Mucosa of descending colon (tissue), 3 donors: ENCODE measurements around the gene UBE2F. TPM values are rescaled to one million over a fixed set of nuclear protein-coding genes. Genes with fewer than 3 reads are reported as not detected.
A peak's percentile ranks its signal among the peaks of the same experiment; 100 is the strongest.

Experiments used
- ATAC-seq: fragments of 200-7000 bp; cut with Tn5 transposase; one replicate; pipeline ENCODE4 v1.9.1; 2020; ENCODE audit warnings: mild to moderate bottlenecking, moderate library complexity
- DNase-seq, 3 donors: peaks; one replicate each; pipeline ENCODE4 v3.0.0-alpha.2; 2020
- H3K36me3 ChIP-seq: fragments of 200-600 bp; one replicate; pipeline ENCODE4 v1.8.0; 2021; ENCODE audit warnings: low read depth, mild to moderate bottlenecking
- H3K4me1 ChIP-seq: fragments of 200-600 bp; one replicate; pipeline ENCODE4 v1.8.0; 2021; ENCODE audit warnings: low read depth, mild to moderate bottlenecking
- H3K4me3 ChIP-seq: fragments of 200-600 bp; one replicate; pipeline ENCODE4 v1.8.0; 2021; ENCODE audit warnings: mild to moderate bottlenecking
- H3K9me3 ChIP-seq: fragments of 200-600 bp; one replicate; pipeline ENCODE4 v1.8.0; 2021; ENCODE audit warnings: mild to moderate bottlenecking
- CTCF ChIP-seq: fragments of 200-600 bp; IDR thresholded peaks from one replicate; pipeline ENCODE4 v1.8.0; 2022; ENCODE audit warnings: antibody characterized with exemption, mild to moderate bottlenecking
- intact Hi-C, 2 donors: fragments of 100-400 bp; cut with DNase I in 1 of 2; cut with micrococcal nuclease in 1 of 2; formaldehyde crosslinking; loops; one replicate each; pipeline versions ENCODE4 v1.11.0 to v1.11.1; 2022; cut with DNase I, micrococcal nuclease
- total RNA-seq, 3 donors: library from RNA; stranded (reverse); fragmentation: NEBNext Ultra II Directional in 2 of 3; extraction: Animal tissue kit (Norgen Biotek cat#: 25700) in 2 of 3; gene quantifications; one replicate each; pipeline versions ENCODE4 v1.2.1 to v1.2.4, GENCODE V29; 2021 to 2023
- donor health status: DM: no; HTN: no; CAD: no; lungs with moderate emphysema.
- donor health status: DM: no; HTN: no; CAD: no.
- donor health status: DM: no; HTN: yes; CAD: no.

Gene UBE2F
- total RNA-seq, 3 donors from 2014 or later, result 36.0 to 47.7 (median 40.4) TPM

- no peaks in the 10 kb centered on the region for H3K4me1 ChIP-seq
- no peak for TF ChIP-seq CTCF
- no peak for DNase-seq
- no peaks in the 10 kb centered on the region for H3K9me3 ChIP-seq
- peak; percentile 42 for ATAC-seq
- no peak overlapping the region for H3K4me3 ChIP-seq
- H3K36me3 ChIP-seq, result no peaks in the 10 kb centered on the region
- intact Hi-C loops, result no loop called here
Observed at GRCh38 chr2:237939251-237939650, 27.6 kb upstream of the UBE2F start.

DNA sequence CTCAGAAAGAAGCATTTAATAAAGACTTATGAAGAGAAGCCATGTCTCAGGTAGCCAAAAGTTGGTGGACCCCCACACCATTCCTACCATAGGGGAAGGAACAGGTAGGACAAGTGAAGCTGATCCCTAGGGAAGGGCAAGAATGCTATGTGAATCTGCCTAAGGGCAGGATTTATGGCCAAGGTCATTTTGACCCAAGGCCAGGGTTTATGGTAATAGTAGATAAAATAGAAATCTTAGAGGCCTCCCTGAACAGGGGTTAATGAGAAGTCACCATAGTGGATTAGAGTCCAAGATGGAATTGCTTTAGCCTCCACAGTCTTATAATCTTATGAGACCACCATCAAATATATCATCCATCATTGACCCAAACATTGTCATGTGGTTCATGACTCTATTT, 26.0 kb upstream of the UBE2F start:
- no peak for TF ChIP-seq CTCF
- no peaks in the 10 kb centered on the region for H3K9me3 ChIP-seq
- intact Hi-C loops, result no loop called here
- H3K36me3 ChIP-seq, result no peaks in the 10 kb centered on the region
- H3K4me1 ChIP-seq, result no peaks in the 10 kb centered on the region
- ATAC-seq (no peak), DNase-seq (no peak)
- no peak overlapping the region for H3K4me3 ChIP-seq

DNA sequence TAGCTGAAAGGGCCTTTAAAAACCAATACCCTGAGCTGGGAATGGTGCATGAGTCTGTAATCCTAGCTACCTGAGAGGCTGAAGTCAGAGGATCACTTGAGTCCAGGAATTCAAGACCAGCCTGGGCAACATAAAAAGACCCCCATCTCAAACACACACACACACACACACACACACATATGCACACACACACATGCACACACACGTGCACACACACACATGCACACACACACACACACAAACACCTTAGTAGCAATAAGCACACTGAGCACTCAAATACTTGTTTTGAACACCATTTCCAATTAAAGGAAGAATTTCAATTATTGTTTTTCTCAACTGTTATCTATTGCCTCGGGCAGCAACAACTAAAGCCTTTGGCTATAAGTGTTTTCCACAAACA, 25.6 kb upstream of the UBE2F start:
- Histone ChIP-seq H3K36me3 (no peaks in the 10 kb centered on the region), H3K4me3 (no peak overlapping the region), H3K9me3 (no peaks in the 10 kb centered on the region), H3K4me1 (no peaks in the 10 kb centered on the region)
- ATAC-seq, result no peak
- intact Hi-C loops, result no loop called here
- no peak for TF ChIP-seq CTCF
- no peak for DNase-seq

- H3K36me3 ChIP-seq, result no peaks in the 10 kb centered on the region
- DNase-seq (no peak), ATAC-seq (no peak)
- no peak for TF ChIP-seq CTCF
- no peaks in the 10 kb centered on the region for H3K4me1 ChIP-seq
- intact Hi-C loops, result no loop called here
- H3K4me3 ChIP-seq, result no peak overlapping the region
- no peaks in the 10 kb centered on the region for H3K9me3 ChIP-seq
Observed at GRCh38 chr2:237942513-237942899, 24.3 kb upstream of the UBE2F start.

DNA sequence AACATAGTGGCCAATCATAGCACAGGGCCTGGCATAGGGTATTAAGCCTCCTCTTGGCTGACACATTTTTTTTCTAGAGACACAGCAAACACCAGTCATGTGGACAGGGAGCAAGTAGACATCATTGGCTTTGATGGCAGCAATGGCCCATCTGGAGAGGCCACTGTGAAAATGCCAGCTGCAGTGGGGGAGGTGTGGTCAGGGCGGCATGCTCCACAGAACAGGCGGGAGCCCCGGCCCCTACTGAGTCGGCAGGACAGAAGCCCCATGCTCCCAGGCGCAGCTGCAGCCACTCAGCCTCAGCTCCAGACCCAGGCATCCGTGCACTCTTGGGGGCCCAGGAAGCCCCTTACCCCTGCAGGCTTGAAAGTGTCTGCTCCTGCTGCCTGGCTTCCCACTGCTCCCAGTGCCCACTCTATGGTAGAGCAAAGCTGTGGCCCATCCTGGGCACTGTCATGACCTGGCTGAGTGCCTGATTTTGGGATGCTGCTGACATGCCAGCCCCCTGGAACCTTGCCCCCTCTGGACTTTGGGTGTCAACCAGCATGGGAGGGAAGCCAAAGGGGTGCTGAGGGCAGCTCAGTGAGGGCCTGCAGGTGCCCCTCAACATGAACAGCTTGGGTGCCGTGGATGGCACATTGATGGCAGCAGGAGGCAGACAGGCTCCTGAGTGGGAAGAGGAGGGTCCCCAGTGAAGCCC, 23.3 kb upstream of the UBE2F start:
- Histone ChIP-seq H3K36me3 (no peaks in the 10 kb centered on the region), H3K4me3 (no peak overlapping the region), H3K9me3 (no peaks in the 10 kb centered on the region), H3K4me1 (no peaks in the 10 kb centered on the region)
- ATAC-seq (no peak), DNase-seq (no peak)
- intact Hi-C loops, result no loop called here
- no peak for TF ChIP-seq CTCF

DNA sequence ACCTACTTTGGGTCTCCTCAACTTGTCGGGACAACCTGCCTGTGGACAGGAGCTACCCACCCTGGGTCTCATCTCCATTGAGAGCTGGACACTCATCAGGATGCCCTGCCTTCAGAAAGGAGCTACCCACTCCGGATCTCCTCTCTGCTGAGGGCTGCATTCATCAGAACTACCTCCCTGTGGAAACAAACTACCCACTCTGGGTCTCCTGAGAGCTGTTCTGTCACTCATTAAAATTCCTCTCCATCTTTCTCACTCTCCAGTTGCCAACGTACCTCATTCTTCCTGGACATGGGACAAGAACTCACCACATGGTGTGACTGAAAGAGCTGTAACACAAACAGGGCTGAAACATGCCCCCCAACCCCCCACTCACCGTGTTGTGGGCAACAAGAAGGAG, 22.5 kb upstream of the UBE2F start:
- Histone ChIP-seq H3K9me3 (no peaks in the 10 kb centered on the region), H3K36me3 (no peaks in the 10 kb centered on the region), H3K4me3 (no peak overlapping the region), H3K4me1 (no peaks in the 10 kb centered on the region)
- no peak for DNase-seq
- intact Hi-C loops, result no loop called here
- TF ChIP-seq CTCF, result no peak
- ATAC-seq, result no peak
